Endothelial cell of umbilical vein (primary cell): Measurements from ENCODE around the gene GRK6. TPM values are rescaled to one million over a fixed set of nuclear protein-coding genes. Genes with fewer than 3 reads are reported as not detected.

Source experiments
- BruUV-seq: library from RNA; stranded (reverse); fragments of 400-500 nt; replicated peaks from 2 replicates; lab custom pipeline; 2021; lab: Mats Ljungman, UMichigan
- CTCF ChIA-PET: fragments of 300-600, 350-600 bp; sonication (Branson Sonifier 250); formaldehyde crosslinking; loops from one replicate; lab custom pipeline; 2021; ENCODE audit warnings: antibody characterized with exemption, inconsistent platforms; lab: Charles Lee
- POLR2A ChIA-PET: fragments of 300-600, 350-600 bp; sonication (Branson Sonifier 250); formaldehyde crosslinking; loops from one replicate; lab custom pipeline; 2021; ENCODE audit warnings: antibody characterized with exemption, inconsistent platforms; lab: Charles Lee
- DNase-seq: peaks from one replicate; pipeline ENCODE4 v3.0.0-alpha.2; 2011; ENCODE audit warnings: low read depth, low spot score
- FAIRE-seq: peaks from 2 replicates; lab custom pipeline; 2011; peaks lifted over from hg19 to GRCh38; lab: Jason Lieb, UNC
- H2AFZ ChIP-seq: 2 replicates; pipeline ENCODE4 v1.6.0; 2012; ENCODE audit warnings: low read depth, low read length, control low read depth, inconsistent platforms
- H3K27ac ChIP-seq: 2 replicates; pipeline ENCODE4 v1.5.1; 2011; ENCODE audit warnings: low read depth, mild to moderate bottlenecking, control low read depth, low read length, moderate library complexity; ENCODE audit not compliant: insufficient read depth
- H3K27me3 ChIP-seq, 2 experiments: 2 replicates each; pipeline versions ENCODE4 v1.6.0 to v1.6.1; 2011; ENCODE audit warnings: low read length in 2 of 2, mixed read lengths in 1 of 2; ENCODE audit not compliant: control insufficient read depth in 2 of 2, insufficient read depth in 2 of 2
- H3K36me3 ChIP-seq, 2 experiments: 2 replicates in 1 of 2; 3 replicates in 1 of 2; pipeline ENCODE4 v1.5.1; 2011; ENCODE audit warnings: low read length in 2 of 2, mild to moderate bottlenecking in 1 of 2, moderate library complexity in 1 of 2; ENCODE audit not compliant: control insufficient read depth in 2 of 2, insufficient read depth in 2 of 2; ENCODE audit errors: extremely low read depth in 1 of 2
- H3K4me1 ChIP-seq: 3 replicates; pipeline ENCODE4 v1.5.1; 2011; ENCODE audit warnings: mild to moderate bottlenecking, low read length; ENCODE audit not compliant: control insufficient read depth, insufficient read depth; ENCODE audit errors: extremely low read depth
- H3K4me2 ChIP-seq: 2 replicates; pipeline ENCODE4 v1.6.1; 2011; ENCODE audit warnings: low read length, control low read depth, mixed read lengths; ENCODE audit not compliant: insufficient read depth
- H3K4me3 ChIP-seq, 3 experiments: fragments of 200-600 bp in 1 of 3; sonication (generic), shearing (Covaris generic) in 1 of 3; replicated peaks in 1 of 3; 2 replicates each; pipeline ENCODE4 v1.5.1; 2011 to 2016; ENCODE audit warnings: control low read depth in 3 of 3, low read length in 3 of 3, mild to moderate bottlenecking in 2 of 3, inconsistent platforms in 1 of 3, low read depth in 1 of 3, moderate library complexity in 1 of 3; ENCODE audit not compliant: insufficient read depth in 1 of 3
- H3K79me2 ChIP-seq: 2 replicates; pipeline ENCODE4 v1.6.0; 2012; ENCODE audit warnings: low read length, inconsistent platforms; ENCODE audit not compliant: control insufficient read depth, insufficient read depth
- H3K9ac ChIP-seq: replicated peaks from 2 replicates; pipeline ENCODE3; 2011; ENCODE audit warnings: low read length, control low read depth; ENCODE audit not compliant: insufficient read depth; ENCODE audit errors: extremely low read depth
- H3K9me1 ChIP-seq: replicated peaks from 3 replicates; pipeline ENCODE4 v1.6.0; 2011; ENCODE audit warnings: mild to moderate bottlenecking, low read length; ENCODE audit not compliant: control insufficient read depth, insufficient read depth; ENCODE audit errors: extremely low read depth
- H3K9me3 ChIP-seq: replicated peaks from 2 replicates; pipeline ENCODE4 v1.5.1; 2012; ENCODE audit warnings: low read length, inconsistent platforms; ENCODE audit not compliant: control insufficient read depth, insufficient read depth
- H4K20me1 ChIP-seq: replicated peaks from 2 replicates; pipeline ENCODE3; 2011; ENCODE audit warnings: mild to moderate bottlenecking, low read length; ENCODE audit not compliant: control insufficient read depth, insufficient read depth; ENCODE audit errors: extremely low read depth
- EZH2 ChIP-seq: IDR thresholded peaks from 2 replicates; pipeline ENCODE4 v1.6.1; 2012; ENCODE audit warnings: borderline replicate concordance, low read depth, mild to moderate bottlenecking, moderate library complexity, low read length, inconsistent platforms; ENCODE audit not compliant: severe bottlenecking
- FOS ChIP-seq: IDR thresholded peaks from 2 replicates; pipeline ENCODE4 v1.6.1; 2011; ENCODE audit warnings: mild to moderate bottlenecking, low read length, moderate library complexity, borderline replicate concordance; ENCODE audit not compliant: insufficient read depth
- GATA2 ChIP-seq: IDR thresholded peaks from 2 replicates; pipeline ENCODE4 v1.7.0; 2011; ENCODE audit warnings: low read depth, mild to moderate bottlenecking, moderate library complexity, mixed read lengths, low read length; ENCODE audit not compliant: insufficient read length, insufficient read depth
- JUN ChIP-seq: IDR thresholded peaks from 2 replicates; pipeline ENCODE4 v1.6.1; 2011; ENCODE audit warnings: borderline replicate concordance, low read depth; ENCODE audit not compliant: insufficient read length, insufficient read depth
- MYC ChIP-seq: IDR thresholded peaks from one replicate; pipeline ENCODE4 v1.6.1; 2011; ENCODE audit warnings: mild to moderate bottlenecking, low read depth, low read length
- POLR2A ChIP-seq: IDR thresholded peaks from 2 replicates; pipeline ENCODE4 v1.6.1; 2012; ENCODE audit warnings: low read depth, mild to moderate bottlenecking, control low read depth, low read length
- POLR2AphosphoS5 ChIP-seq: IDR thresholded peaks from 2 replicates; pipeline ENCODE4 v1.6.1; 2012; ENCODE audit warnings: low read depth, mild to moderate bottlenecking, control low read depth, low read length, moderate library complexity; ENCODE audit not compliant: insufficient read depth
- dilution Hi-C: fragments of 300-500 bp; cut with MboI; formaldehyde crosslinking; loops from one replicate; pipeline ENCODE4 v1.15.0; 2019; ENCODE audit warnings: low sequenced_read_pairs; ENCODE audit not compliant: extremely low pct_ligation_motif_present
- intact Hi-C: fragments of 100-400 bp; cut with micrococcal nuclease; formaldehyde crosslinking; loops from one replicate; pipeline ENCODE4 v1.10.0; 2022
- polyA plus RNA-seq, 4 experiments: library from polyadenylated mRNA; depleted of rRNA in 3 of 4; stranded (reverse) in 3 of 4; unstranded in 1 of 4; fragments of >200 nt; gene quantifications; 2 replicates each; pipeline versions ENCODE4 v1.2.1 to v1.2.3, GENCODE V29; 2011 to 2012; ENCODE audit warnings: missing spikeins in 1 of 4
- total RNA-seq: library from RNA; stranded (reverse); gene quantifications from 2 replicates; pipeline ENCODE4 v1.2.3, GENCODE V29; 2021
- TF ChIP-seq, protein P1 (sequence below): IDR thresholded peaks from 2 replicates; pipeline ENCODE4 v1.6.1; 2011; ENCODE audit not compliant: insufficient read depth, insufficient read length
- TF ChIP-seq, protein P2 (sequence below), 2 donors: IDR thresholded peaks; 1 replicate in 1 of 2; 2 replicates in 1 of 2; pipeline ENCODE4 v1.5.1; 2011; ENCODE audit warnings: low read length in 2 of 2, mild to moderate bottlenecking in 2 of 2, moderate library complexity in 2 of 2, control low read depth in 1 of 2, inconsistent platforms in 1 of 2, low read depth in 1 of 2; ENCODE audit not compliant: insufficient read depth in 1 of 2; ENCODE audit errors: extremely low read depth in 1 of 2

GRK6 gene
- total and polyA plus RNA-seq, 2 donors (not counting 3 experiments of a cell fraction or from before 2014, with no cell fraction given), result 28.9 to 36.4 TPM

DNA sequence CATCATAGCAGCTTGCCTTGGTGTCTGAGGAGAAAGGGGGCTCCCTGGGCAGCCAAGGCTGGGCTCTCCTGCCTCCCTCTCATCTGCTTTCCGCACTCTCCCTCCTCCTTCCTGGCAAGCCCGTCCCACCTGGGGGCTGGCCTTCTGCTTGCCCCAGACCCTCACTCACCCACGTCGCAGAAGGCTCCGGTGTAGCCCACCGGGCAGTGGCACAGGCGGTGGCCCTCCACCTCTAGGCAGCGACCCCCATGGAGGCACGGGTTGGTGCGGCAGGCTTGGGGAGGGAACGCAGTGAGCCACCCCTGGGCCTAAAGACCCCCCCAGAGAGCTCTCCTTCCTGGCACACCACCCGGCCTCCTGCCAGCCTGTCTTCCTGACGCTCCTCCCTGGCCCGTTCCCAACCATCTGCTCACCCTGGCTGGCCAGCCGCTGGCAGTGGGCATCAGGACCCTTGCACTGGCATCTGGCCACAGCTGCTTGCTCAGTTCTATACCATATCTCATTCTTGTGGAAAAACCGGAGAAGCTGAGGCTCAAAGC, 21.8 kb upstream of the GRK6 start:
- ChIA-PET CTCF (interaction anchor here (0.6 to 7.1 kb wide), 37 partner anchors 10 to 294 kb away, joined by 3 to 288 read pairs (median 8); partner anchors contain the start of genes DDX41, GRK6, LMAN2 and PRR7), POLR2A (interaction anchor here (0.5 to 1.8 kb wide), 5 partner anchors 21 to 93 kb away, joined by 4 to 7 read pairs (median 7); partner anchors contain the start of genes GRK6 and PDLIM7)
- dilution Hi-C loops, result no loop called here
- H3K9me1 ChIP-seq, result no peaks in the 10 kb centered on the region
- no peaks in the 10 kb centered on the region for H4K20me1 ChIP-seq
- no peaks in the 10 kb centered on the region for H3K9me3 ChIP-seq
- H3K4me2 ChIP-seq, result peak overlapping the region; percentile 67
- no peaks in the 10 kb centered on the region for H3K36me3 ChIP-seq
- no peak overlapping the region for H3K9ac ChIP-seq
- intact Hi-C loops, result loop anchor here (1.0 to 2.0 kb wide), 3 partner anchors 22 to 90 kb away; partner anchors contain the start of gene GRK6
- BruUV-seq, result no TSS peak
- peaks cover 23% of the 10 kb centered on the region for H3K4me1 ChIP-seq
- DNase-seq, result no peak
- peak overlapping the region in 1 of 3 experiments; percentile 42 for H3K4me3 ChIP-seq
- H2AFZ ChIP-seq, result peak overlapping the region; percentile 97
- no peak for FAIRE-seq
- peaks cover 29 to 36% of the 10 kb centered on the region in 2 experiments for H3K27me3 ChIP-seq
- TF ChIP-seq POLR2A (no peak), POLR2AphosphoS5 (no peak), FOS (no peak)
- TF ChIP-seq, protein P1, sequence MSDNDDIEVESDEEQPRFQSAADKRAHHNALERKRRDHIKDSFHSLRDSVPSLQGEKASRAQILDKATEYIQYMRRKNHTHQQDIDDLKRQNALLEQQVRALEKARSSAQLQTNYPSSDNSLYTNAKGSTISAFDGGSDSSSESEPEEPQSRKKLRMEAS, result no peak
- H3K79me2 ChIP-seq, result no peaks in the 10 kb centered on the region
- no peak overlapping the region for H3K27ac ChIP-seq

DNA sequence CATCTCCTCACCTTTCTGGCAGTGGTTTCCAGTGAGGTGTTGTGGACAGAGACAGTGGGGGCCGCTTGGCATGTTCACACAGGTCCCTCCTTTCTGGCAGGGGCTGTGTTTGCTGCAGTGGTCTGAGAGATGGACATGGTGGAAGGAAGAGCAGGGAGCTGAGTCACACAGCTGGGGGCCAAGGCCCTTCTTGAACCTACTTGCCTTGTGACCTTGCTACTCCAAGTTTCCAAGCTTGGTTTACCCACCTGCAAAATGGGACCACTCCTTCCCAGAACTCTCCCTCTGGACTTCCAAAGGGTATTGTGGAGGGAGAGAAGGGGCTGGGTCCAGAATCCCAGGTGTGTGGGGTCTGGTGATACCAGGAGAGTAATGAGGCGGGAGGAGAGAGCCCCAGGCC, 21.2 kb upstream of the GRK6 start:
- ChIA-PET CTCF (interaction anchor here (1.2 to 7.1 kb wide), 13 partner anchors 16 to 295 kb away, joined by 3 to 288 read pairs (median 21); partner anchors contain the start of genes GRK6, PRR7 and SLC34A1), POLR2A (interaction anchor here (1.1 to 1.8 kb wide), 2 partner anchors 27 to 48 kb away, joined by 4 to 7 read pairs; no protein-coding TSS in a partner anchor)
- Histone ChIP-seq H3K4me2 (no peak overlapping the region), H3K4me3 (no peak overlapping the region), H3K4me1 (peaks cover 23% of the 10 kb centered on the region), H3K27me3 (peaks cover 28 to 30% of the 10 kb centered on the region in 2 experiments), H3K9me3 (no peaks in the 10 kb centered on the region), H4K20me1 (no peaks in the 10 kb centered on the region), H3K27ac (no peak overlapping the region), H3K79me2 (no peaks in the 10 kb centered on the region), H3K9ac (no peak overlapping the region), H3K9me1 (no peaks in the 10 kb centered on the region), H3K36me3 (no peaks in the 10 kb centered on the region), H2AFZ (no peak overlapping the region)
- dilution Hi-C loops (no loop called here), intact Hi-C loops (loop anchor here (2.0 kb wide), 1 partner anchor 89 kb away; no protein-coding TSS in a partner anchor)
- DNase-seq (no peak), FAIRE-seq (no peak)
- no peak for TF ChIP-seq POLR2AphosphoS5
- no peak for TF ChIP-seq FOS
- TF ChIP-seq, protein P1, result no peak
- TF ChIP-seq JUN, result no peak
- TF ChIP-seq POLR2A, result no peak
- TF ChIP-seq, protein P2, sequence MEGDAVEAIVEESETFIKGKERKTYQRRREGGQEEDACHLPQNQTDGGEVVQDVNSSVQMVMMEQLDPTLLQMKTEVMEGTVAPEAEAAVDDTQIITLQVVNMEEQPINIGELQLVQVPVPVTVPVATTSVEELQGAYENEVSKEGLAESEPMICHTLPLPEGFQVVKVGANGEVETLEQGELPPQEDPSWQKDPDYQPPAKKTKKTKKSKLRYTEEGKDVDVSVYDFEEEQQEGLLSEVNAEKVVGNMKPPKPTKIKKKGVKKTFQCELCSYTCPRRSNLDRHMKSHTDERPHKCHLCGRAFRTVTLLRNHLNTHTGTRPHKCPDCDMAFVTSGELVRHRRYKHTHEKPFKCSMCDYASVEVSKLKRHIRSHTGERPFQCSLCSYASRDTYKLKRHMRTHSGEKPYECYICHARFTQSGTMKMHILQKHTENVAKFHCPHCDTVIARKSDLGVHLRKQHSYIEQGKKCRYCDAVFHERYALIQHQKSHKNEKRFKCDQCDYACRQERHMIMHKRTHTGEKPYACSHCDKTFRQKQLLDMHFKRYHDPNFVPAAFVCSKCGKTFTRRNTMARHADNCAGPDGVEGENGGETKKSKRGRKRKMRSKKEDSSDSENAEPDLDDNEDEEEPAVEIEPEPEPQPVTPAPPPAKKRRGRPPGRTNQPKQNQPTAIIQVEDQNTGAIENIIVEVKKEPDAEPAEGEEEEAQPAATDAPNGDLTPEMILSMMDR (IDR thresholded peaks at IDR 0.05; ENCODE audit: extremely low read depth in 1 of 2, insufficient read depth in 1 of 2, low read depth in 1 of 2, low read length in 2 of 2), result no peak
- no peak for TF ChIP-seq MYC
- no peak for TF ChIP-seq GATA2
- TF ChIP-seq EZH2, result no peak
- BruUV-seq, result no TSS peak
